A673 (cell line): Measurements from ENCODE around the gene CCDC83.

Experiments
- EZH2 ChIP-seq: fragments of 200-600 bp; sonication (generic); IDR thresholded peaks from 2 replicates; pipeline ENCODE4 v1.6.1; 2017; ENCODE audit warnings: borderline replicate concordance, low read depth, mild to moderate bottlenecking, mixed read lengths, antibody characterized with exemption, low read length; ENCODE audit not compliant: poor library complexity, severe bottlenecking
- TF ChIP-seq, protein P1 (sequence below): fragments of 300-800, 200-600 bp; sonication (generic); conservative IDR thresholded peaks from 2 replicates; pipeline ENCODE4 v1.5.1; 2017; ENCODE audit warnings: low read depth, mild to moderate bottlenecking, antibody characterized with exemption, low read length, moderate library complexity, mixed read lengths

GRCh38 chr11:85827748-85828639, 27.2 kb upstream of the CCDC83 start:
- TF ChIP-seq, protein P1, sequence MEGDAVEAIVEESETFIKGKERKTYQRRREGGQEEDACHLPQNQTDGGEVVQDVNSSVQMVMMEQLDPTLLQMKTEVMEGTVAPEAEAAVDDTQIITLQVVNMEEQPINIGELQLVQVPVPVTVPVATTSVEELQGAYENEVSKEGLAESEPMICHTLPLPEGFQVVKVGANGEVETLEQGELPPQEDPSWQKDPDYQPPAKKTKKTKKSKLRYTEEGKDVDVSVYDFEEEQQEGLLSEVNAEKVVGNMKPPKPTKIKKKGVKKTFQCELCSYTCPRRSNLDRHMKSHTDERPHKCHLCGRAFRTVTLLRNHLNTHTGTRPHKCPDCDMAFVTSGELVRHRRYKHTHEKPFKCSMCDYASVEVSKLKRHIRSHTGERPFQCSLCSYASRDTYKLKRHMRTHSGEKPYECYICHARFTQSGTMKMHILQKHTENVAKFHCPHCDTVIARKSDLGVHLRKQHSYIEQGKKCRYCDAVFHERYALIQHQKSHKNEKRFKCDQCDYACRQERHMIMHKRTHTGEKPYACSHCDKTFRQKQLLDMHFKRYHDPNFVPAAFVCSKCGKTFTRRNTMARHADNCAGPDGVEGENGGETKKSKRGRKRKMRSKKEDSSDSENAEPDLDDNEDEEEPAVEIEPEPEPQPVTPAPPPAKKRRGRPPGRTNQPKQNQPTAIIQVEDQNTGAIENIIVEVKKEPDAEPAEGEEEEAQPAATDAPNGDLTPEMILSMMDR = no peak
- no peak for TF ChIP-seq EZH2
